GM18526 (cell line): ENCODE measurements around the gene ASB15.

Source experiments
- POLR2A ChIP-seq: IDR thresholded peaks from 3 replicates; pipeline ENCODE4 v1.6.1; 2011; ENCODE audit not compliant: insufficient read length; ENCODE audit errors: extremely low read depth

The ASB15 gene

GRCh38 chr7:123645516-123645915, 43.9 kb downstream of the ASB15 start:
- TF ChIP-seq POLR2A: no peak

GRCh38 chr7:123647106-123647730, 45.6 kb downstream of the ASB15 start:
- no peak for TF ChIP-seq POLR2A

- TF ChIP-seq POLR2A: no peak
Observed at GRCh38 chr7:123649964-123650363, 48.3 kb downstream of the ASB15 start.

- no peak for TF ChIP-seq POLR2A
Observed at GRCh38 chr7:123650595-123650994, 49.0 kb downstream of the ASB15 start.

- no peak for TF ChIP-seq POLR2A
Observed at GRCh38 chr7:123652406-123652805, 50.8 kb downstream of the ASB15 start.

- TF ChIP-seq POLR2A: no peak
Observed at GRCh38 chr7:123653162-123653561, 51.5 kb downstream of the ASB15 start.

- no peak for TF ChIP-seq POLR2A
Observed at GRCh38 chr7:123655614-123656013, 54.0 kb downstream of the ASB15 start, which contains the start of gene LMOD2. TSS of gene LMOD2 (plus strand) at chr7:123655866. CDS start at chr7:123655964, 98 bp downstream.

GRCh38 chr7:123656544-123657303, 55.1 kb downstream of the ASB15 start:
- no peak for TF ChIP-seq POLR2A

- no peak for TF ChIP-seq POLR2A
Observed at GRCh38 chr7:123657304-123657685, 55.7 kb downstream of the ASB15 start.

GRCh38 chr7:123658023-123658422, 56.4 kb downstream of the ASB15 start:
- TF ChIP-seq POLR2A: no peak

- no peak for TF ChIP-seq POLR2A
Observed at GRCh38 chr7:123660514-123661354, 59.1 kb downstream of the ASB15 start.

- TF ChIP-seq POLR2A: no peak
Observed at GRCh38 chr7:123661765-123662164, 60.1 kb downstream of the ASB15 start.

- no peak for TF ChIP-seq POLR2A
Observed at GRCh38 chr7:123662293-123662692, 60.7 kb downstream of the ASB15 start.

- no peak for TF ChIP-seq POLR2A
Observed at GRCh38 chr7:123662755-123663154, 61.1 kb downstream of the ASB15 start.

- TF ChIP-seq POLR2A: no peak
Observed at GRCh38 chr7:123663200-123663599, 61.6 kb downstream of the ASB15 start.

GRCh38 chr7:123665157-123665556, 63.5 kb downstream of the ASB15 start:
- no peak for TF ChIP-seq POLR2A
